Activated T-helper 2 cell treated with anti-CD3 and anti-CD28 coated beads, Interferon-gamma antibody, Interleukin-2, Interleukin-4, amounts not matched to agents 10 μg/mL and 5 μg/mL and 100 μg/mL, durations not matched to agents 14 hours and 24 hours and 36 hours (primary cell): ENCODE measurements around the gene PTPN13. TPM values are rescaled to one million over a fixed set of nuclear protein-coding genes. Genes with fewer than 3 reads are reported as not detected.

Experiments used
- DNase-seq: peaks from one replicate; pipeline ENCODE4 v3.0.0; 2021; ENCODE audit warnings: low spot score
- H3K27ac Mint-ChIP-seq: one replicate; pipeline ENCODE4 v1.8.0; 2021; ENCODE audit warnings: mixed read lengths
- H3K27me3 Mint-ChIP-seq: one replicate; pipeline ENCODE4 v1.8.0; 2021; ENCODE audit warnings: low read depth, mixed read lengths
- H3K36me3 Mint-ChIP-seq: one replicate; pipeline ENCODE4 v1.8.0; 2021; ENCODE audit warnings: low read depth, mixed read lengths
- H3K4me1 Mint-ChIP-seq: one replicate; pipeline ENCODE4 v1.8.0; 2021; ENCODE audit warnings: low read depth, mixed read lengths
- H3K4me3 Mint-ChIP-seq: one replicate; pipeline ENCODE4 v1.8.0; 2021; ENCODE audit warnings: low read depth, mild to moderate bottlenecking, moderate library complexity, mixed read lengths
- H3K9me3 Mint-ChIP-seq: one replicate; pipeline ENCODE4 v1.8.0; 2021; ENCODE audit warnings: mixed read lengths
- intact Hi-C: fragments of 100-400 bp; cut with micrococcal nuclease; formaldehyde crosslinking; loops from one replicate; pipeline ENCODE4 v1.15.1; 2023
- total RNA-seq: library from RNA; stranded (reverse); gene quantifications from 2 replicates; pipeline ENCODE4 v1.2.3, GENCODE V29; 2022

The PTPN13 gene
- total RNA-seq, 1 donor from 2014 or later, result 0.18 TPM

GRCh38 chr4:86664959-86665358 lies 70.8 kb downstream of the PTPN13 start:
- intact Hi-C loops, result no loop called here
- no peak for DNase-seq
- no peaks in the 10 kb centered on the region for H3K9me3 Mint-ChIP-seq
- H3K27ac Mint-ChIP-seq, result no peak overlapping the region
- H3K27me3 Mint-ChIP-seq, result peaks cover 2% of the 10 kb centered on the region
- no peaks in the 10 kb centered on the region for H3K36me3 Mint-ChIP-seq
- H3K4me3 Mint-ChIP-seq, result no peak overlapping the region
- H3K4me1 Mint-ChIP-seq, result no peaks in the 10 kb centered on the region

- H3K27ac Mint-ChIP-seq, result peak overlapping the region; percentile 36
These were observed 76.2 kb downstream of the PTPN13 start for GRCh38 chr4:86670298-86670697.

DNA sequence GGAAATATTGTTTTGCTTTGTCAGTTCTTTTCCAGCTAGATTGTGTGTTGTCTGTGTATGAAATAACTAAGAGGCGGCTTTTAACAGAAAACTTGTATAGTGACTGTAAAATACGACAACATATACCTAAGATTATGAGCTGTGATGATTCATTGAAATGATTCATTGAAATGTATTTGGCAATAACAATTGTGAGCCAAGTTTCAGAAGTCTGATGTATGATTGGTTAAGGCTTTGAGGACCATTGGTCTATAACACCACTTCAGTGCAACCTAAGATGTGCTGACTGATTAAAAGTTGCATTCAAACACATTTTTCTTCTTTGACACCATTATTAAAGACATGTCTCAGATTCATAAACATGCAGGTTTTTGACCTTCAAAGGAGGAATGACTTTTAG lies 76.6 kb downstream of the PTPN13 start:
- Mint-ChIP-seq H3K27ac (peak overlapping the region; percentile 36), H3K4me1 (peaks cover 4% of the 10 kb centered on the region), H3K4me3 (no peak overlapping the region), H3K27me3 (no peaks in the 10 kb centered on the region), H3K36me3 (no peaks in the 10 kb centered on the region), H3K9me3 (no peaks in the 10 kb centered on the region)
- DNase-seq, result no peak
- intact Hi-C loops, result no loop called here

More at GRCh38 chr4:86670298-86670697, 76.2 kb downstream of the PTPN13 start:
- Mint-ChIP-seq H3K4me1 (peaks cover 4% of the 10 kb centered on the region), H3K27me3 (no peaks in the 10 kb centered on the region), H3K36me3 (no peaks in the 10 kb centered on the region), H3K9me3 (no peaks in the 10 kb centered on the region), H3K4me3 (no peak overlapping the region)
- no peak for DNase-seq
- intact Hi-C loops, result no loop called here

DNA sequence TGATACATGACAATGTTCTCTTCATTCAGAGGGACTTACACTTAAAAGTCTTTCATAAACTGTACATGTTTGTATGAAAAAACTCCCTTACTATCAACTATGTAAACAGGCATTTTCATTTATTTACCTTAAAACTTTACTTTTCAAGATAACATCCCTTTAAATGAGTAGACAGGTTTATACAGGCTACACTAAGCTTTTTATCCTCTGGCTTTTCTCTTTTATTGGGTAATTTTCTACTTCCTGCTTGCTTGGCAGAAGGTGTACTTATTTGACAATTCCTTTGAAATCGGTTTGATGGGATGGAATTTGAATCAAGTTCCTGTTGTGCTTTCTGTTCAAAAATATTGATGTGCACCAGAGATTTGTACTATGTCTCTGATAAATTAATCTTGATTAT lies 81.4 kb downstream of the PTPN13 start:
- Mint-ChIP-seq H3K4me3 (no peak overlapping the region), H3K36me3 (no peaks in the 10 kb centered on the region), H3K4me1 (peaks cover 2% of the 10 kb centered on the region), H3K9me3 (no peaks in the 10 kb centered on the region), H3K27ac (no peak overlapping the region), H3K27me3 (no peaks in the 10 kb centered on the region)
- intact Hi-C loops, result no loop called here
- DNase-seq, result no peak

- no peaks in the 10 kb centered on the region for H3K27me3 Mint-ChIP-seq
- no peaks in the 10 kb centered on the region for H3K36me3 Mint-ChIP-seq
- no peak overlapping the region for H3K27ac Mint-ChIP-seq
- intact Hi-C loops, result no loop called here
- DNase-seq, result no peak
- H3K9me3 Mint-ChIP-seq, result no peaks in the 10 kb centered on the region
- no peak overlapping the region for H3K4me3 Mint-ChIP-seq
- no peaks in the 10 kb centered on the region for H3K4me1 Mint-ChIP-seq
These were observed 84.7 kb downstream of the PTPN13 start for GRCh38 chr4:86678796-86679195.

- Mint-ChIP-seq H3K27ac (no peak overlapping the region), H3K4me3 (no peak overlapping the region), H3K36me3 (no peaks in the 10 kb centered on the region), H3K4me1 (no peaks in the 10 kb centered on the region), H3K9me3 (no peaks in the 10 kb centered on the region), H3K27me3 (no peaks in the 10 kb centered on the region)
- intact Hi-C loops, result no loop called here
- no peak for DNase-seq
These were observed 85.3 kb downstream of the PTPN13 start for GRCh38 chr4:86679441-86679840.

DNA sequence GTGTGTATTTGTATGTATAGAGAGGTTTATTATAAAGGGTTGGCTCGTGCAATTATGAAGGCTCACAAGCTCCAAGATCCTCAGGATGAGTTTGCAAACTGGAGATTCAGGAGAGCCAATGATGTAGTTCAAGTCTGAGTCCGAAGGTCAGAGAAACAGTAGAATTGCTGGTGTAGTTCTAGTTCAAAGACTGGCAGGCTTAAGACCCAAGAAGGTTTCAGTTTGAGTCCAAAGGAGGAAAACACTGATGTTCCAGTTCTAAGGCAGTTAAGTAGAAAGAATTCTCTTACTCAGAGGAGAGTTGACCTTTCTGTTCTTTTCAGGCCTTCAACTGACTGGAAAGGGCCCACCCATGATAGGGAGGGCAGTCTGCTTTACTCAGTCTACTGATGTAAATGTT lies 89.1 kb downstream of the PTPN13 start:
- Mint-ChIP-seq H3K4me1 (no peaks in the 10 kb centered on the region), H3K9me3 (no peaks in the 10 kb centered on the region), H3K36me3 (no peaks in the 10 kb centered on the region), H3K4me3 (no peak overlapping the region), H3K27ac (no peak overlapping the region), H3K27me3 (no peaks in the 10 kb centered on the region)
- intact Hi-C loops, result no loop called here
- no peak for DNase-seq

DNA sequence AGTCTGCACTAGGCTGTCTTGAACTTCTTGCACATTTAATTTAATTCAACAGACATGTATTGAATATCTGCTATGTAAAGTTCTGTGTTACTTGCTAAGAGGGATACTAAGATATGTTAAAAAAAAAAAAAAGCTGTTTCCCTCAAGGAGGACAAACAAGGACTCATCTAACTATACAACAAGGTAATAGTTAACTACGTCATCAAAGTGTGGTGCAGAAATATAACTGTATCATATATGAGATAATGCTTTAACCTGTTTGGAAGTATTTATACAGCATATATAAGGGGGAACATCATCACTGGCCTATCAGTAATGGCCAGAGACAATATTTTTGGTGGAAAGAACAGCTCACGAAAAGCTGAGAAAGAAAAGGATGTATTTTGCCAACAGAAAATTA lies 89.9 kb downstream of the PTPN13 start:
- no peak overlapping the region for H3K4me3 Mint-ChIP-seq
- no peaks in the 10 kb centered on the region for H3K36me3 Mint-ChIP-seq
- intact Hi-C loops, result no loop called here
- no peak overlapping the region for H3K27ac Mint-ChIP-seq
- no peaks in the 10 kb centered on the region for H3K4me1 Mint-ChIP-seq
- DNase-seq, result no peak
- H3K27me3 Mint-ChIP-seq, result no peaks in the 10 kb centered on the region
- no peaks in the 10 kb centered on the region for H3K9me3 Mint-ChIP-seq

GRCh38 chr4:86685401-86685800 lies 91.3 kb downstream of the PTPN13 start:
- intact Hi-C loops, result no loop called here
- H3K27ac Mint-ChIP-seq, result no peak overlapping the region
- no peaks in the 10 kb centered on the region for H3K27me3 Mint-ChIP-seq

GRCh38 chr4:86686741-86687140 lies 92.6 kb downstream of the PTPN13 start:
- no peaks in the 10 kb centered on the region for H3K27me3 Mint-ChIP-seq
- no peaks in the 10 kb centered on the region for H3K36me3 Mint-ChIP-seq
- H3K9me3 Mint-ChIP-seq, result no peaks in the 10 kb centered on the region
- no peak for DNase-seq
- no peak overlapping the region for H3K4me3 Mint-ChIP-seq
- intact Hi-C loops, result no loop called here
- H3K27ac Mint-ChIP-seq, result no peak overlapping the region
- no peaks in the 10 kb centered on the region for H3K4me1 Mint-ChIP-seq

More at GRCh38 chr4:86685401-86685800, 91.3 kb downstream of the PTPN13 start:
- Mint-ChIP-seq H3K4me3 (no peak overlapping the region), H3K36me3 (no peaks in the 10 kb centered on the region), H3K4me1 (no peaks in the 10 kb centered on the region), H3K9me3 (no peaks in the 10 kb centered on the region)
- no peak for DNase-seq

- Mint-ChIP-seq H3K27me3 (no peaks in the 10 kb centered on the region), H3K4me1 (no peaks in the 10 kb centered on the region), H3K4me3 (no peak overlapping the region), H3K36me3 (no peaks in the 10 kb centered on the region), H3K27ac (no peak overlapping the region), H3K9me3 (no peaks in the 10 kb centered on the region)
- intact Hi-C loops, result no loop called here
- DNase-seq, result no peak
These were observed 93.9 kb downstream of the PTPN13 start for GRCh38 chr4:86688026-86688425.

DNA sequence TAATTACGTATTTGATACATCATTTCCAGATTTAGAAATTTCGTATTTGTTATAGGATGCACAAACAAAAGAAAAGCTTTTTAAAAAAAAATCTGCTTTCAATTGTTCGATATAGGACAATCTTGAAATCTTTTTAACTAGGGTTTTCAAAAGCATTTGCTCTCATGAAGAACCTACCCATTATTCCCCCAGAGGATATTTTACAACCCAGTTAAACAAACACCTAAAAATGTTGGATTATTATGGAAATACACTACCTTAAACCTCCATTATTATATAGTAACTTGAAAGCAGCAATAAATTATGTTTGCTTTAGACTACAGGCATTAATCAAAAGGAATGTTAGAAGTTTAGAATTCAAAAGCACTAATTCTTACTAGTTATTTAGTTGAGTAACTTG lies 110.5 kb downstream of the PTPN13 start:
- no peaks in the 10 kb centered on the region for H3K4me1 Mint-ChIP-seq
- no peak overlapping the region for H3K27ac Mint-ChIP-seq
- H3K27me3 Mint-ChIP-seq, result no peaks in the 10 kb centered on the region
- no peak overlapping the region for H3K4me3 Mint-ChIP-seq
- no peaks in the 10 kb centered on the region for H3K9me3 Mint-ChIP-seq
- H3K36me3 Mint-ChIP-seq, result no peaks in the 10 kb centered on the region
- intact Hi-C loops, result no loop called here
- no peak for DNase-seq

GRCh38 chr4:86706923-86707597 lies 112.9 kb downstream of the PTPN13 start:
- no peak overlapping the region for H3K27ac Mint-ChIP-seq
- H3K9me3 Mint-ChIP-seq, result no peaks in the 10 kb centered on the region
- no peaks in the 10 kb centered on the region for H3K36me3 Mint-ChIP-seq
- no peaks in the 10 kb centered on the region for H3K27me3 Mint-ChIP-seq
- no peak for DNase-seq
- no peaks in the 10 kb centered on the region for H3K4me1 Mint-ChIP-seq
- no peak overlapping the region for H3K4me3 Mint-ChIP-seq
- intact Hi-C loops, result no loop called here

GRCh38 chr4:86717651-86718050 lies 123.5 kb downstream of the PTPN13 start:
- H3K4me3 Mint-ChIP-seq, result no peak overlapping the region

More at GRCh38 chr4:86717651-86718050, 123.5 kb downstream of the PTPN13 start:
- intact Hi-C loops, result no loop called here
- DNase-seq, result no peak
- Mint-ChIP-seq H3K27me3 (no peaks in the 10 kb centered on the region), H3K9me3 (no peaks in the 10 kb centered on the region), H3K4me1 (no peaks in the 10 kb centered on the region), H3K36me3 (no peaks in the 10 kb centered on the region), H3K27ac (no peak overlapping the region)
